NOMO-1 treated with dmso at 0.1 percent for 144 hours (cell line): ENCODE measurements around the gene BRAF.
"Not testable (repeated sequence)": the region's sequence is repeated elsewhere in the genome, so short reads cannot be mapped to it uniquely, and the experiment has no call there.

ENCODE experiments used
- DNase-seq: peaks from one replicate; lab custom pipeline; 2025; ENCODE audit not compliant: unreplicated experiment; lab: John Stamatoyannopoulos, UW

BRAF gene

DNA sequence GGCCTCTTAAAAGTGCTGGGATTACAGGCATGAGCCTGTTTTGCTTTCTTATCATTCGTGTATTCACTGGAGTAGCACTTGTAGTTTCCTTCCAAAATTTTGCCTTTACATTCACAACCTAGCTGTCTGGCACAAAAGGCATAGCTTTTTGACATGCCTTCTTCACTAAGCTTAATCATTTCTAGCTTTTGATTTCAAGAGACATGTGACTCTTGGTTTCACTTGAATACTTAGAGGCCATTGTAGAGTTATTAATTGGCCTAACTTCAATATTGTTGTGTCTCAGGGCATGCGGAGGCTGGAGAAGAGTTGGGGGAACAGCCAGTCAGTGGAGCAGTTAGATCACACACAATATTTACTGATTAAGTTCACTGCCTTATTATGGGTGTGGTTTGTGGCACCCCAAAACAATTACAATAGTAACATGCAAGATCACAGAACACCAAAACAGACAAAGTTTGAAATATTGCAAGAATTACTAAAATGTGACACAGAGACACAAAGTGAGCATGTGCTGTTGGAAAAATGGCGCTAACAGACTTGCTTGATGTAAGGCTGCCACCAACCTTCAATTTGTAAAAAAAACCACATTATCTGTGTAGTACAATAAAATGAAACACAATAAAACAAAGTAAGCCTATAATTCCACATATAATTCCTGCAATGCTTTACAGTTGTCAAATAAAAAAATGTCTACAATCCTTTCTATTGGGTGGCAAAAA lies 43.1 kb downstream of the BRAF start:
- DNase-seq = no peak

DNA sequence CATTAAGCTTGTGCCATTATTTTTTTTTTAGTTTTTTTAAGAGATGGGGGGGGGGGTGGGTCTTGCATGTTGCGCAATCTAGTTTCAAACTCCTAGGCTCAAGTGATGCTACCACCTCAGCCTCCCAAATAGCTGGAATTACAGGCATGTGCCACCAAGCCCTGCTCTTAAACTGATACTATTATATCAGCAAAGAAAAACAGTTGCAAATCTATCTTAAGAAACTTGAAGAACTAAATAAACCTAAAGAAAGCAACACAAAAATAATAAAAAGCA lies 47.5 kb downstream of the BRAF start:
- DNase-seq = no peak

DNA sequence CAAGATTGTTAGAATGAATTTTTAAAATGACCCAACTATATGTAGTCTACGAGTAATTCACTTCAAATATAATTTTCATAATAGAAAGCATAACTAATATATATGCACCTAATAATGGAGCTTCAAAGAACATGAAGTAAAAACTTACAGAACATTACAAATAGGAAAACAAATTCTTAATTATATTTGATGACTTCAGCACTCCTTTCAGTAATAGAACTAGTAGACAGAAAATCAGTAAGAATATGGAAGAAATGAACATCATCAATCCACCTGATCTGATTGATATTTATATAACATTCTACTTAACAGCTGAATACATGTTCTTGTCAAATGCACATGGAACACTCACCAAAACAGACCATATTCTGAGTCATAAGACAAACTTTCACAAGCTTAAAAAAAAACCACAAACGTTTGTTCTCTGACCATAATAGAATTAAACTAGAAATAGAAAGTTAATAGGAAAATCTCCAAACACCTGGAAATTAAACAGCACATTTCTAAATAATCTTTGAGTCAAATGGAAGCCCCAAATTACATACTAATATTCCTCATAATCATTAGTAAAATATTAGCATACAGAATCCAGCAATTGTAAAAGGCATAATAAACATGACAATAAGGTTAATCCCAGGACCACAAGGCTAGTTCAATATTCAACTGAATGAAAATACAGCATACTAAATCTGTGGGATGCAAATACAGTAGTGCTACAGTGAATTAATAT lies 48.0 kb downstream of the BRAF start:
- no peak for DNase-seq

DNA sequence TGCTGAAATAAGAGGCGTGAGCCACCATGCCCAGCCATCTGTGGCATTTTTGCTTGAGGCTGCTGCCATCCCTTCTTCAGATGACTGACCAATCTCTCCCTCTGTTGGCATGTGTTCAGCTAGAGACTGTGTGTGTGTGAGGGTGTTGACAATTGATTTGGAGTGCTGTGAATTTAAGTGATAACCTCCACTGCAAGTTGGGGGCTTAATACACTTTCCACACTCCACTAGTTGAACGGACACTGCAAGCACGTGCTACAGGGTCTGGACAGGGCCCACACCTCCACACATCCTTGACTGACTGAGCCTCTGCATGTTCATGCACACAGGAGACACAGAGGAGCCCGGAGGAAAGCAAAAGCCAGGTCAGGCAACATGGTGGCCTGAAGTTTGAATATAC lies 51.3 kb downstream of the BRAF start:
- no peak for DNase-seq

- no peak for DNase-seq
Measured at GRCh38 chr7:140870003-140870402, 54.7 kb downstream of the BRAF start.

- no peak for DNase-seq
Measured at GRCh38 chr7:140869430-140869829, 55.3 kb downstream of the BRAF start.

DNA sequence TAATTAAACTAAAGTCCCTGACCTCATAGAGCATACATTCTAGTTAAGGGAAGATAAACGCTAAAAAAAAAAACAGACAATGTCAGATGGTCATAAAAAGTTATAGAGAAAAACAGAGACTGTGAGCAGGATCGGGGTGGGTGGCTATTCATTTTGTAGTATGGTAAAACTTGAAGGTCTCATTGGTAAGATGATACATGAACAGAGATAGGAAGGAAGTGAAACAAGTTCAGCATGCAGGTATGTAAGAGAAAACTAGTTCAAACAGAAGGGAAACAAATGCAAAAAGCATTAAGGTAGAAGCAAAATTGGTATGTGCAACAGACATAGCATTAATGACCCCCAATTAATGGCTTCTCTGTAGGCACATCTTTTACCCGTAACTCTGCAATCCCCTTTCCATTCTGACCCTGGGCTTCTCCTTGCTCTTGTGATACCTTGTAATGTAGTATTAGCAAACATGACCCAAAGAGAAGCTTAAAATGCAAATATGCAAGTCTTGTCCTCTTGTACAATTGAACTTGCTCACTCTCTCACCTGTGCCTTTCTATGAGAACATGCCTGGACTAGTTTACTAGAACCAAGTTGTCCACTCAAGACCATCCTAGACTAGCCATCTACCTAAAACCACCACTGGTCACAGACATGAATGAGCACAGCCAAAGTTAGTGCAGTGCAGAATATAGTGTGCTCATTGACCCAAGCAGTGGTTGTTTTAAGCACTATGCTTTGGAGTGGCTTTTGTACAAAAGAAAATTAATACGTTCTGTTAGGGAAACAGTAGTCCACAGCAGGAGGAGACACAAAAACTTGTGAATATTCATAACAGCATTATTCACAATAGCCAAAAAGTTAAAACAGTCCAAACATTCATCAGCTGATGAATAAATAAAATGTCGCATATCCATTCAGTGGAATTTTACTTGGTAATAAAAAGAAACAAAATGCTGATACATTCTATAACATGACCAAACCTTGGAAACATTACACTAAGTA lies 57.0 kb downstream of the BRAF start:
- no peak for DNase-seq

DNA sequence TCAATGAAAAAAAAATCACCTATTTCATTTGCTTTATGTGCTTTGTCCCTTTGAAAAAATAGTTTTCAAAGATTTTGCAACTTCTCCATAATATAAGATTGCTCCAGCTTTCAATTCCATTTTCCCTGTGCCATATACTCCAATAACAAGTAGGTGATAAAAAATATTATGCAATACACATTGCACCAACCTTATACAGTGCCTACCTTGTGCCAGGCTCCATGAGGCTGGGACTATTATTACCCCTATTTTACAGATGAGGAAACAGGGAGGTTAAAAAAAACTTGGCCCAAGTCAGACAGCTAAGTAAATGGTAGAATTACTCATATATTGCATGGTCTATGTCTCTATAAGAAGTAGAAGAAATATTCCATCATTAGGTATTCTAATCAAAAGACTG lies 57.8 kb downstream of the BRAF start:
- no peak for DNase-seq

- no peak for DNase-seq
Measured at GRCh38 chr7:140864732-140865131, 60.0 kb downstream of the BRAF start.

DNA sequence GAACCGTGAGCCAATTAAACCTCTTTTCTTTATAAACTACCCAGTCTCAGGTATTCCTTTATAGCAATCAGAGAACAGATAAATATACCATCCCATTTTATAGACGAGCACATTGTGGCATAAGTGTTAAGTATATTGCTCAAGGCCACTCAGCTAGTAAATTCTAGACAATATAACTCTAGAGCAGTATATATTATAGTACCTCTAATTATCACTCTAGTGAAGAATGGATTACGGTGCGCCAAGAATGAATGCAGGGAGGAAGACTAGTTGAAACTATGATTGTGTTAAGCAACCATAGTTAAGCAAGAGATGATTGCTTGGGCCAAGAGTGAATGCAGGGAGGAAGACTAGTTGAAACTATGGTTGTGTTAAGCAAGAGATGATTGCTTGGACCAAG lies 60.9 kb downstream of the BRAF start:
- DNase-seq = no peak

- DNase-seq = no peak
Measured at GRCh38 chr7:140863184-140863583, 61.5 kb downstream of the BRAF start.

DNA sequence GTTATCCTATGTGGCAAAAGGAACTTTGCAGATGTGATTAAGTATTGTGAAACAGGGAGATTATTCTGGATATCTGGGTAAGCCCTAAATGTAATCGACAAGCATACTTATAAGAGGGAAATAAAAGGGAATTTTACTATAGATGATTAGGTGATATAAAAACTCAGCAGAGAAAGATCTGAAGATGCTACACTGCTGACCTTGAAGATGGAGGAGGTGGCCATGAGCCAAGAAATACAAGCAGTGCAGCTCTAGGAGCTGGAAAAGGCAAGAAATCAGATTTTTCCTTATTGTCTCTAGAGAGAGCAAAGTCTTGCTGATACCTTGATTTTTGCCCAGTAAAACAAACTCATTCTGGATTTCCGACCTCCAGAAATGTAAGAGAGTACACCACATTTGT lies 67.7 kb downstream of the BRAF start:
- no peak for DNase-seq

GRCh38 chr7:140841166-140841715 lies 83.5 kb downstream of the BRAF start:
- no peak for DNase-seq

DNA sequence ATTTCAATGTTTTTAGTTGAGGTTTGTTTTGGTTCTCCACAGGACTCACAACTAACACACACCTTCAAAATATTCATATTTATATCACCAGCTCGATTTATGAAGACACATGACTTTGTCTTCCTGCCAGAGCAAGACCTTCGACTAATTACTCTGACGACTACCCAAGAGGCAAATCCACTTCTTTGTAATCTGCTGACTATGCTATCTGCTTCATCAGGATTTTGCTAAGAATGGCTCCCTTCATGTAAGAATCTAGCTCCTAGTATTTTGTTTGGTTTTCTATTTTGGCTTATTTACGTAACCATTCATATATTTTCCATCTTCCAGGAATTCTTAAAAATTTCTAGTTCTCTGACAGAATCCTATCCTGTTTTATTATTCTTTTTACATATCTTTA lies 93.0 kb downstream of the BRAF start:
- DNase-seq = no peak

DNA sequence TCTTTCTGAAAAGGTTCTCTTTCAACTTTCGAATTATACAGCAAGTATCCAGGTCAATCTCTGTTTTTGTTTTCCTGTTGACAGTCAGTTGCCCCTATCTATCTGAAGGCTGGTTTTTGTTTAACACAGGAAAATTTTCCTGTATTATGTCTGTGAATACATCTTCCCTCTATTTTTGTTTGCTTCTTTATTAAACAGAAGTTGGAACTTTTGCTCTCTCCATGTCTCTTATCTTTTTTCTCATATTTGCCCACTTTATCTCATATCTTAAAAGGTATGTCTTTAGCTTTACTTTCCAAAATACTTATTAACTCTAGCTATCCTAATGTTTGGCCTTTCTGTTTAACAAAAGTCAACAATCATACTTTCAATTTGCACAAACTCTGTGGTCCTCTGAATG lies 95.0 kb downstream of the BRAF start:
- no peak for DNase-seq

- no peak for DNase-seq
Measured at GRCh38 chr7:140828741-140829140, 96.0 kb downstream of the BRAF start.

GRCh38 chr7:140817383-140817782 lies 107.3 kb downstream of the BRAF start:
- DNase-seq = not testable (repeated sequence)

DNA sequence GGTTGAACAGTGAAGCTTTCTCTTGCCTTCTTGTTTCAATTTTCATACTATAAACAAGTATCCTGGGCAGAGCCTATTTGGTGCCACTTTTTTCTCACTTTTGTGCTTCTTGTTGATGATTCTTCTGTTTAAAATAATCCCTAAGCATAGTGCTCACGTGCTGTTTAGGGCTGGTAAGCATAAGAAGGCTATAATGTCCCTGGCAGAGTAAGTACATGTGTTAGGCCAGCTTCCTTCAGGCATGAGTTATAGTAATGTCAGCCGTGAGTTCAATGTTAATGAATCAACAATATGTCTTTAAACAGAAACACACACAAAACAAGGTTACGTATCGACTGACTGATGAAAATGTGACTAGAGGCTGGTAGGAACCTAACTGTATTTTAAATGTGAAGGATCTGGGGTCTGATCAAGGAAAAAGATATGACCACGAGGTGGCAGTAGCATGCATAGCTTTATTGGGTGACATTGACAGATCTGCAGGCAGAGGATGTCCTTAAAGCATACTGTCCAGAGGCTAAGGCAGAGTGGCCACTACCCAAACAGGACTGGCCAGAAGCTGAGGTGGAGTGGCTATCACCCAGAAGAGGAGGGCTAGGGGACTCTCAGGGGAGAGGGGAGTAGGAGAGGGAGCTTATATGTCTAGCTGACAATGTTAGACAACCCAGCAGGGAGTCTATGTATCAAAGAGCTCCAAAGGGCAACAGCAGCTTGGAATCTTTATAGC lies 113.7 kb downstream of the BRAF start:
- DNase-seq = no peak

- no peak for DNase-seq
Measured at GRCh38 chr7:140810385-140810784, 114.3 kb downstream of the BRAF start.

DNA sequence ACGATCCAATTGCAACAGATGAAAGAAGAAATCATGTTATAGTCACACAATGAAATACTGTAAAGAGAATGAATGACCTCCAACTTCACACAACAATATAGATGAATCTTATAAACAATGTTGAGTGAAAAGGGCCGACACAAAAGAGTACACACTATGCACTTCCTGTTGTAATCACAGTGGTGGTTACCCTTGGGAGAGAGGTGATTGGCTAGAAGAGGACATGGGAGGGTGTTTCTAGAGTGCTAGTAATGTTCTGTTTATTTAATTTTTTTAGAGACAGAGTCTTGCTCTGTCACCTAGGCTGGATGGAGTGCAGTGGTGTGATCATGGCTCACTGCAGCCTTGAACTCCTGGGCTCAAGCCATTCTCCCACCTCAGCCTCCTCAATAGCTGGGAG lies 145.8 kb downstream of the BRAF start:
- no peak for DNase-seq

DNA sequence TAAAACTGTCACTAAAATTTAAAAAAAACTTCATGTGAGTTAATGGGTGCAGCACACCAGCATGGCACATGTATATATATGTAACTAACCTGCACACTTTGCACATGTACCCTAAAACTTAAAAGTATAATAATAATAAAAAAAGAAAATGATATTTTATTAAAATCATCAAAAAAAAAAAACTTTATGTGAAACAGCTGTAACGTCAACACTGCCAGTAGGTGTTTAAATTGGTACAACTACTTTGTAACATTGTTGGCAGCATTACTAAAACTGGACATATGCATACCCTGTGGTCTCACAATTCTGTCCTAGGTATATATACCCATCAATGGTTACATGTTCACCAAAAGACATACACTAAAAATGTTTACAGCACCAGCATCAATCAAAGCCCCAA lies 146.2 kb downstream of the BRAF start:
- no peak for DNase-seq
